HepG2 (cell line): ENCODE data around the gene SCFD2. TPM values are rescaled to one million over a fixed set of nuclear protein-coding genes. Genes with fewer than 3 reads are reported as not detected.
A peak's percentile ranks its signal among the peaks of the same experiment; 100 is the strongest.

Experiments used
- ATAC-seq: fragments of 200-7000 bp; cut with Tn5 transposase; 3 replicates; pipeline ENCODE4 v1.9.1; 2020; ENCODE audit warnings: mild to moderate bottlenecking, moderate library complexity
- BruUV-seq: library from RNA; stranded (reverse); fragments of 400-500 nt; replicated peaks from 2 replicates; lab custom pipeline; 2021; lab: Mats Ljungman, UMichigan
- CTCF ChIA-PET: fragments of 300-600 bp; formaldehyde crosslinking; extraction: SDS; loops from one replicate; lab custom pipeline; 2021; ENCODE audit warnings: low total read pairs, inconsistent platforms, low intra/inter-chr PET ratio; lab: Yijun Ruan, JAX
- POLR2A ChIA-PET: fragments of 350-600 bp; sonication (Branson Sonifier 250); formaldehyde crosslinking; loops from one replicate; lab custom pipeline; 2020; ENCODE audit warnings: antibody characterized with exemption, inconsistent platforms; lab: Yijun Ruan, JAX
- DNase-seq: peaks from one replicate; pipeline ENCODE4 v3.0.0-alpha.2; 2015; ENCODE audit warnings: low spot score
- FAIRE-seq: peaks from 3 replicates; lab custom pipeline; 2011; peaks lifted over from hg19 to GRCh38; lab: Jason Lieb, UNC
- H2AFZ ChIP-seq: one replicate; pipeline ENCODE4 v1.6.1; 2011; ENCODE audit warnings: low read length, inconsistent platforms
- H3K27ac ChIP-seq: fragments of 300-600 bp; 3 replicates; pipeline ENCODE4 v1.8.0; 2011; ENCODE audit warnings: mixed run types, mild to moderate bottlenecking, mixed read lengths, low read length, inconsistent platforms; ENCODE audit not compliant: insufficient read depth; ENCODE audit errors: extremely low read length
- H3K27me3 ChIP-seq, 2 experiments: fragments of 200-600 bp in 1 of 2; 2 replicates in 1 of 2; 3 replicates in 1 of 2; pipeline versions ENCODE4 v1.6.0 to v1.8.0; 2011; ENCODE audit warnings: low read length in 2 of 2, mild to moderate bottlenecking in 2 of 2, moderate library complexity in 2 of 2, inconsistent platforms in 1 of 2; ENCODE audit not compliant: insufficient read depth in 2 of 2, control insufficient read depth in 1 of 2
- H3K36me3 ChIP-seq, 2 experiments: fragments of 200-600 bp in 1 of 2; replicated peaks in 1 of 2; 2 replicates in 1 of 2; 3 replicates in 1 of 2; pipeline versions ENCODE4 v1.5.1 to v1.8.0; 2011; ENCODE audit warnings: low read length in 2 of 2, inconsistent platforms in 1 of 2; ENCODE audit not compliant: insufficient read depth in 2 of 2, control insufficient read depth in 1 of 2
- H3K4me1 ChIP-seq: 2 replicates; pipeline ENCODE4 v1.5.1; 2012; ENCODE audit warnings: low read length, inconsistent platforms; ENCODE audit not compliant: insufficient read depth
- H3K4me2 ChIP-seq: 2 replicates; pipeline ENCODE4 v1.6.0; 2011; ENCODE audit warnings: low read depth, low read length, inconsistent platforms
- H3K4me3 ChIP-seq, 3 experiments: fragments of 200-600 bp in 1 of 3; sonication (generic), shearing (Covaris generic) in 1 of 3; replicated peaks in 1 of 3; 2 replicates each; pipeline ENCODE4 v1.5.1; 2011 to 2016; ENCODE audit warnings: low read length in 3 of 3, inconsistent platforms in 2 of 3, low read depth in 2 of 3, mild to moderate bottlenecking in 2 of 3, control low read depth in 1 of 3, mixed read lengths in 1 of 3; ENCODE audit not compliant: insufficient read depth in 1 of 3
- H3K79me2 ChIP-seq: one replicate; pipeline ENCODE4 v1.6.1; 2011; ENCODE audit warnings: low read length, inconsistent platforms; ENCODE audit not compliant: insufficient read depth
- H3K9ac ChIP-seq: 2 replicates; pipeline ENCODE4 v1.6.0; 2011; ENCODE audit warnings: mild to moderate bottlenecking, low read depth, low read length, inconsistent platforms; ENCODE audit not compliant: insufficient read depth
- H3K9me3 ChIP-seq: 2 replicates; pipeline ENCODE4 v1.5.1; 2012; ENCODE audit warnings: mild to moderate bottlenecking, low read length
- H4K20me1 ChIP-seq: 2 replicates; pipeline ENCODE4 v1.6.0; 2011; ENCODE audit warnings: inconsistent platforms, mild to moderate bottlenecking, low read length, moderate library complexity; ENCODE audit not compliant: insufficient read depth
- BCL6 ChIP-seq: IDR thresholded peaks from 2 replicates; pipeline ENCODE4 v1.6.1; 2016; ENCODE audit warnings: missing genetic modification reagents, missing compliant biosample characterization
- BRCA1 ChIP-seq: sonication (generic); formaldehyde crosslinking; IDR thresholded peaks from 2 replicates; pipeline ENCODE4 v1.4.0; 2020; ENCODE audit warnings: missing genetic modification reagents
- CTCF ChIP-seq: sonication (generic); formaldehyde crosslinking; IDR thresholded peaks from 2 replicates; pipeline ENCODE4 v1.5.0; 2020; ENCODE audit warnings: mild to moderate bottlenecking, missing genetic modification reagents, moderate library complexity
- DR1 ChIP-seq: sonication (generic); formaldehyde crosslinking; IDR thresholded peaks from 2 replicates; pipeline ENCODE4 v1.8.0; 2021; ENCODE audit warnings: mild to moderate bottlenecking, missing genetic modification reagents, inconsistent platforms
- HNF4A ChIP-seq: sonication (generic); formaldehyde crosslinking; IDR thresholded peaks from 2 replicates; pipeline ENCODE4 v1.4.0; 2020; ENCODE audit warnings: missing genetic modification reagents
- MBD4 ChIP-seq: IDR thresholded peaks from 2 replicates; pipeline ENCODE4 v1.6.1; 2012; ENCODE audit warnings: low read length, inconsistent platforms, borderline replicate concordance
- MIXL1 ChIP-seq: IDR thresholded peaks from 2 replicates; pipeline ENCODE4 v1.6.1; 2016
- PAXIP1 ChIP-seq: sonication (generic); formaldehyde crosslinking; conservative IDR thresholded peaks from 2 replicates; pipeline ENCODE4 v1.4.0; 2020; ENCODE audit warnings: mild to moderate bottlenecking, missing genetic modification reagents, moderate library complexity
- PPARG ChIP-seq: conservative IDR thresholded peaks from 2 replicates; pipeline ENCODE4 v1.6.1; 2016; ENCODE audit warnings: missing biosample characterization, missing genetic modification reagents
- RAD21 ChIP-seq: fragments of 450-650 bp; formaldehyde crosslinking; IDR thresholded peaks from 2 replicates; pipeline ENCODE4 v1.5.0; 2020; ENCODE audit warnings: mild to moderate bottlenecking
- RFX1 ChIP-seq: fragments of 450-650 bp; IDR thresholded peaks from 2 replicates; pipeline ENCODE4 v1.6.1; 2017
- SMC3 ChIP-seq: IDR thresholded peaks from 2 replicates; pipeline ENCODE4 v1.6.1; 2011; ENCODE audit warnings: low read length, improper control_type of control experiment
- STAG1 ChIP-seq: sonication (generic); formaldehyde crosslinking; IDR thresholded peaks from 2 replicates; pipeline ENCODE4 v1.4.0; 2020; ENCODE audit warnings: missing genetic modification reagents
- ZBTB25 ChIP-seq: IDR thresholded peaks from 2 replicates; pipeline ENCODE4 v1.6.1; 2018; ENCODE audit warnings: missing genetic modification reagents
- ZBTB7B ChIP-seq: sonication (generic); formaldehyde crosslinking; IDR thresholded peaks from 2 replicates; pipeline ENCODE4 v1.4.0; 2020; ENCODE audit warnings: missing genetic modification reagents
- ZNF30 ChIP-seq: sonication (generic); formaldehyde crosslinking; IDR thresholded peaks from 2 replicates; pipeline ENCODE4 v1.5.0; 2020; ENCODE audit warnings: mild to moderate bottlenecking, missing genetic modification reagents
- WGBS: methylation state at CpG from one replicate; pipeline ENCODE4 v1.1.6; 2017; ENCODE audit warnings: low lambda C conversion rate; 5-methylcytosine and 5-hydroxymethylcytosine counted together
- in situ Hi-C: cut with HindIII; loops from 2 replicates; pipeline ENCODE4 v1.10.0; 2017; ENCODE audit warnings: low pct_unique_long_range_greater_than_20kb; ENCODE audit not compliant: extremely low pct_ligation_motif_present
- intact Hi-C: fragments of 100-400 bp; cut with micrococcal nuclease; formaldehyde crosslinking; loops from one replicate; pipeline ENCODE4 v1.10.0; 2022; ENCODE audit not compliant: unreplicated experiment
- polyA plus RNA-seq, 8 experiments: library from polyadenylated mRNA; depleted of rRNA in 3 of 8; stranded (reverse) in 7 of 8; unstranded in 1 of 8; fragments of >200 nt; fragmentation: Illumina TruSeq in 4 of 8; extraction: Trizol in 4 of 8; gene quantifications; 2 replicates each; pipeline versions ENCODE4 v1.2.1 to v1.2.3, GENCODE V29; 2011 to 2016; ENCODE audit warnings: low read depth in 4 of 8, missing spikeins in 1 of 8, mixed read lengths in 1 of 8; ENCODE audit not compliant: insufficient read depth in 1 of 8
- total RNA-seq, 5 experiments: library from RNA; depleted of rRNA; stranded (reverse); fragments of >200 nt; fragmentation: Illumina TruSeq; extraction: Trizol; gene quantifications; 2 replicates each; pipeline ENCODE4 v1.2.3, GENCODE V29; 2016; ENCODE audit warnings: low read depth in 1 of 5

The SCFD2 gene
- total and polyA plus RNA-seq, 2 of the 13 experiments (the other 11 are each of a cell fraction or from before 2014, with no cell fraction given) = 4.6 to 15.6 TPM

GRCh38 chr4:53015681-53016080 is 350.2 kb downstream of the SCFD2 start:
- Histone ChIP-seq H3K79me2 (no peaks in the 10 kb centered on the region), H3K4me2 (no peak overlapping the region), H3K27me3 (no peaks in the 10 kb centered on the region), H3K27ac (no peak overlapping the region), H3K9ac (no peak overlapping the region), H3K4me1 (peaks cover 48% of the 10 kb centered on the region), H2AFZ (no peak overlapping the region), H3K36me3 (no peaks in the 10 kb centered on the region), H4K20me1 (no peaks in the 10 kb centered on the region), H3K9me3 (no peaks in the 10 kb centered on the region), H3K4me3 (no peak overlapping the region)
- 13% methylated on average over 5 of the region's 5 CpGs for WGBS
- CTCF ChIA-PET = interaction anchor here (1.3 to 1.4 kb wide), 3 partner anchors 181 to 1218 kb away, joined by 3 to 5 read pairs (median 5); no protein-coding TSS in a partner anchor
- POLR2A ChIA-PET = no interaction called here
- ATAC-seq (peak; percentile 16; the same call in 1 of the 3 replicates), FAIRE-seq (peak; percentile 15), DNase-seq (peak; percentile 66)
- TF ChIP-seq DR1 (no peak), RFX1 (no peak), HNF4A (peak; percentile 33; the same call in 1 of the 2 replicates), CTCF (CRISPR knock-in tag) (peak; percentile 76), ZNF30 (CRISPR knock-in tag) (no peak), STAG1 (CRISPR knock-in tag) (peak; percentile 87), ZBTB7B (CRISPR knock-in tag) (0 out of 2 replicates have a peak, but pooled peaks have one; percentile 29), ZBTB25 (CRISPR knock-in tag) (0 out of 2 replicates have a peak, but pooled peaks have one; percentile 23), BCL6 (CRISPR knock-in tag) (peak; percentile 38; the same call in 1 of the 2 replicates), SMC3 (peak; percentile 93), PAXIP1 (CRISPR knock-in tag) (peak; percentile 27; the same call in 1 of the 2 replicates), BRCA1 (CRISPR knock-in tag) (0 out of 2 replicates have a peak, but pooled peaks have one; percentile 50), PPARG (CRISPR knock-in tag) (0 out of 2 replicates have a peak, but pooled peaks have one; percentile 29), MBD4 (no peak), RAD21 (CRISPR knock-in tag) (peak; percentile 83), MIXL1 (CRISPR knock-in tag) (0 out of 2 replicates have a peak, but pooled peaks have one; percentile 14)
- BruUV-seq = no TSS peak
- intact Hi-C loops = loop anchor here (1.0 to 5.0 kb wide), 9 partner anchors 107 to 1219 kb away; partner anchors contain the start of gene FIP1L1
- in situ Hi-C loops = loop anchor here (5.0 to 25.0 kb wide), 6 partner anchors 182 to 1209 kb away; partner anchors contain the start of genes FIP1L1 and PDGFRA
